ENCODE data around the gene DCAKD. TPM values are rescaled to one million over a fixed set of nuclear protein-coding genes. Genes with fewer than 3 reads are reported as not detected.

Gene DCAKD
- total and polyA plus RNA-seq, 8 donors: 20.5 to 50.8 (median 44.9) TPM

DNA sequence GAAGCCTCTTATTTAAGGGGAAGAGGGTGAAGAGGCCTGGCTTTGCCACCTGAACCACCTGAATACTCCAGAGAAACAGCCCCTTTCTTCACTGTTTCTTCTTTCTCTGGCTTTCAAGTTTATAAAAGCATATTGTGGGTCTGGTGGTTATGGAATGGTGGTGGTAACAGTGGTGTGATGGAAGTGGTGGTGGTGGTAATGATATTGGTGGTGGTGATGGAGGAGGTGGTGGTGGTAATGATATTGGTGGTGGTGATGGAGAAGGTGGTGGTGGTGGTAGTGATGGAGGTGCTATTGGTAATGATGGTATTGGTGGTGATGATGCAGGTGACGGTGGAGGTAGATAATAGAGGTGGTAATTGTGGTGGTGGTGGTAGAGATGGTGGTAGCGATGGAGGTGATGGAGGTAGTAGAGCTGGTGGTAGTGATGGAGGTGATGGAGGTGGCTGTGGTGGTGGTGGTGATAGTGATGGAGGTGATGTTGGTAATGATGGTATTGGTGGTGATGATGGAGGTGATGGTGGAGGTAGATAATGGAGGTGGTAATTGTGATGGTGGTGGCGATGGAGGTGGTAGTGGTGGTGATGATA lies 69.2 kb downstream of the DCAKD start:
- Histone ChIP-seq H3K4me3 (no peak overlapping the region), H3K36me3 (no peaks in the 10 kb centered on the region), H3K4me1 (peaks cover 0 to 3% of the 10 kb centered on the region in 2 donors), H3K27ac (no peak overlapping the region), H3K27me3 (peaks cover 12 to 65% of the 10 kb centered on the region in 2 donors), H3K9me3 (no peaks in the 10 kb centered on the region)
- DNase-seq (no peak), ATAC-seq (no peak)
- TF ChIP-seq, protein P1, sequence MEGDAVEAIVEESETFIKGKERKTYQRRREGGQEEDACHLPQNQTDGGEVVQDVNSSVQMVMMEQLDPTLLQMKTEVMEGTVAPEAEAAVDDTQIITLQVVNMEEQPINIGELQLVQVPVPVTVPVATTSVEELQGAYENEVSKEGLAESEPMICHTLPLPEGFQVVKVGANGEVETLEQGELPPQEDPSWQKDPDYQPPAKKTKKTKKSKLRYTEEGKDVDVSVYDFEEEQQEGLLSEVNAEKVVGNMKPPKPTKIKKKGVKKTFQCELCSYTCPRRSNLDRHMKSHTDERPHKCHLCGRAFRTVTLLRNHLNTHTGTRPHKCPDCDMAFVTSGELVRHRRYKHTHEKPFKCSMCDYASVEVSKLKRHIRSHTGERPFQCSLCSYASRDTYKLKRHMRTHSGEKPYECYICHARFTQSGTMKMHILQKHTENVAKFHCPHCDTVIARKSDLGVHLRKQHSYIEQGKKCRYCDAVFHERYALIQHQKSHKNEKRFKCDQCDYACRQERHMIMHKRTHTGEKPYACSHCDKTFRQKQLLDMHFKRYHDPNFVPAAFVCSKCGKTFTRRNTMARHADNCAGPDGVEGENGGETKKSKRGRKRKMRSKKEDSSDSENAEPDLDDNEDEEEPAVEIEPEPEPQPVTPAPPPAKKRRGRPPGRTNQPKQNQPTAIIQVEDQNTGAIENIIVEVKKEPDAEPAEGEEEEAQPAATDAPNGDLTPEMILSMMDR (IDR thresholded peaks at IDR 0.05): no peak
- intact Hi-C loops (cut with DNase I): no loop called here

DNA sequence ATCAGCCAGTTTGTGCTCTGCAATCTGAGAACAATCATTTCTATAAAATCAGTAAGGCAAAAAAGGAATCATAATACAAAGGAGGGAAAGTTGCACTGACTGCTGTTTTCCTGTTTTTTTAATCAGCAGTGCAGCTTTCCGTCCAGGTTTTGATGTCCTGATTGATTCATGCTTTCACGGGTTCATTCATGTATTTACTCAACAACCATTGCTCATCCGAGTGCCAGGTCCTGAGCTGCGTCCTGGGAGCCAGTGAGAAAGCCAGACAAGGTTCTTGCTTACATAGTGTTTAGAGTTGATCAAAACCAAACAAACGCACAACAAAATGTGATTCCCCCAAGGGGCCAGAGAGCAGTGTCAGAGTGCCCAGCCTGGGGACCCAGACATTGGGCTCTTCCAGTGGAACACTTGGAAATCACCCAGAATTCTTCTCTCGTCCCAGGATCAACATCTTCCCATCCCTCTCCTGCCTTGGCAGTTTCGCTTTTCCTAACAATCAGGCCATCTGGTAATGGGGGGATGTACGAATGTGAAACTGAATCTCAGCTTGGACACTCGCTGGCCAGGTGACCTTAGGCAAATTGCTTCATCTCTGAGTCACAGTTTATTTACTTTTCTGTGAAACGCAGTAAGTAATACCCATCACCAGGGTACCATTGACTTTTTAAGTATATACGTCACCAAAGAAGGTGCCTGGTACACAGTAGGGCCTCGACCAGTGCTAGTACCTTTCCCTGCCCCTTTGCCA lies 70.0 kb downstream of the DCAKD start:
- Histone ChIP-seq H3K27me3 (peaks cover 5 to 63% of the 10 kb centered on the region in 2 donors), H3K36me3 (no peaks in the 10 kb centered on the region), H3K27ac (no peak overlapping the region), H3K9me3 (no peaks in the 10 kb centered on the region), H3K4me3 (no peak overlapping the region), H3K4me1 (peaks cover 0 to 3% of the 10 kb centered on the region in 2 donors)
- ATAC-seq (peak; percentile 61), DNase-seq (no peak)
- TF ChIP-seq, protein P1 (IDR thresholded peaks at IDR 0.05): no peak
- intact Hi-C loops (cut with DNase I): no loop called here

DNA sequence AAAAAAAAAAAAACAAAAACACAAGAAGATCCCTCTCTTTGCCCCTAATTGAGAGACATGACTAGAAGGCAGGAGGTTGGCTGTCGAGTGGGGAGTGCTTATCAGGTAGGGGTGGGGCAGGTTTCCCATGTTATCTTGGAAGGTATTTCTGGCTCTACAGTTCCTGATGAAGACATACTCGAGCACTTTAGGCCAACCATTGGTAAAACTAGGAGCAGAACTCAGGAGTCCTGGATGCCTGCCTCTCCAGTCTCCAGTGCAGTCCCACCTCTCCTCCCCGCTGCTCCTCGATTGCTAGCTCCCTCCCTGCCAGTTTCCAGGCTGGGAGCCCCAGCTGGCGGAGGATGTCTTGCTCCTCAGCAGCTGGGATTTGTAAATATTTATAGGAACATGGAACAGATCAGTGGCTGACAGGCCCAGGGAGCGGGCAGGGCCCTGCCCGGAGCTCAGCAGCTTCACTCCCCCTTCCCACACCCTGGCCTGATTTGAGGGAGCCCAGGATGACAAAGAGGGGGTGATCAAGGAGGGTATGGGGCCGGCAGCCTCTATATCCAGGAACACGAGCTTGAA lies 71.9 kb downstream of the DCAKD start:
- H3K4me3 ChIP-seq: no peak overlapping the region
- no peaks in the 10 kb centered on the region for H3K9me3 ChIP-seq
- no peak overlapping the region for H3K27ac ChIP-seq
- TF ChIP-seq, protein P1 (IDR thresholded peaks at IDR 0.05): no peak
- peaks cover 0 to 3% of the 10 kb centered on the region in 2 donors for H3K4me1 ChIP-seq
- ATAC-seq (no peak), DNase-seq (peak in 3 of 4 donors; percentile 54 to 94 (median 79))
- no peaks in the 10 kb centered on the region for H3K36me3 ChIP-seq
- H3K27me3 ChIP-seq: peaks cover 0 to 69% of the 10 kb centered on the region in 2 donors
- intact Hi-C loops (cut with DNase I): no loop called here

DNA sequence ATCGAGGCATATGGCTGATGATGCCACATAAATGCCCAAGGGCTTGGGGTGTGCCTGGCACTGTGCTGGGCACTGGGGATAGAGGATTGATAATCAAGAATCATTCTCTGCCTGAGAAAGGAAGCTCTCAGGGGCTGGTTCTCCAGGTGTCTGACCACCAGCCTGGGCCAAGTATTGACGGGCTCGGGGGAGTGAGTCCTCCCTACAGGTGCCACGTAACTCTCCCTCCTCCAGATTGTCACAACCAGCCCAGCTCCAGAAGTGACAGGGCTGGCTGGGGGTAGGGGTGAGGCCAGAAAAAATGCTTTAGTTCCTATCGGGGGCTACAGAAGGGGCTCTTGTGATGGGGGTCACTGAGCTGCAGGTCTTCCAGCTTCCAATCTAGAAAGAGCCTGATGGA lies 72.6 kb downstream of the DCAKD start:
- Histone ChIP-seq H3K4me1 (peaks cover 0 to 3% of the 10 kb centered on the region in 2 donors), H3K36me3 (no peaks in the 10 kb centered on the region), H3K27ac (no peak overlapping the region), H3K9me3 (no peaks in the 10 kb centered on the region), H3K27me3 (peaks cover 0 to 75% of the 10 kb centered on the region in 2 donors), H3K4me3 (no peak overlapping the region)
- ATAC-seq (no peak), DNase-seq (no peak)
- TF ChIP-seq, protein P1 (IDR thresholded peaks at IDR 0.05): no peak
- intact Hi-C loops (cut with DNase I): no loop called here
